Measurements from ENCODE around the gene PPARD.

- no peak for TF ChIP-seq RFX5 (IDR thresholded peaks at IDR 0.05; ENCODE audit: low read depth, low read length)
- peak; percentile 73 for TF ChIP-seq BHLHE40 (IDR thresholded peaks at IDR 0.05; ENCODE audit: low read length)
- TF ChIP-seq NAIF1 (CRISPR knock-in tag; IDR thresholded peaks at IDR 0.05; ENCODE audit: borderline replicate concordance), result no peak
- peak; percentile 36 for TF ChIP-seq TEAD3 (CRISPR knock-in tag; optimal IDR thresholded peaks at IDR 0.05; ENCODE audit: borderline replicate concordance)
- no peak for TF ChIP-seq PAWR (CRISPR knock-in tag; IDR thresholded peaks at IDR 0.05; ENCODE audit: borderline replicate concordance)
- no peak for TF ChIP-seq GMEB1 (CRISPR knock-in tag; IDR thresholded peaks at IDR 0.05; ENCODE audit: borderline replicate concordance)
- TF ChIP-seq MLX (CRISPR knock-in tag; IDR thresholded peaks at IDR 0.05), result peak; percentile 63; the same call in 1 of the 2 replicates
- TF ChIP-seq ZBTB20 (CRISPR knock-in tag; IDR thresholded peaks at IDR 0.05; ENCODE audit: borderline replicate concordance, low read depth), result no peak
- no peak for TF ChIP-seq CTCF (CRISPR knock-in tag; IDR thresholded peaks at IDR 0.05)
- TF ChIP-seq YEATS2 (CRISPR knock-in tag; IDR thresholded peaks at IDR 0.05; ENCODE audit: borderline replicate concordance), result no peak
- TF ChIP-seq ZNF362 (CRISPR knock-in tag; IDR thresholded peaks at IDR 0.05; ENCODE audit: borderline replicate concordance), result no peak
- TF ChIP-seq FOSL1 (CRISPR knock-in tag; IDR thresholded peaks at IDR 0.05; ENCODE audit: borderline replicate concordance), result peak; percentile 50; the same call in 1 of the 2 replicates
These were observed 25.9 kb downstream of the PPARD start for GRCh38 chr6:35368038-35368887.

Data from HepG2 (cell line).